Stimulated activated CD8-positive, alpha-beta memory T cell treated with anti-CD3 and anti-CD28 coated beads, Interleukin-15, amount 100 ng/mL, for 24 hours (primary cell): ENCODE measurements around the gene CACHD1.

Experiments
- DNase-seq: peaks from one replicate; pipeline ENCODE4 v3.0.0-alpha.2; 2020; ENCODE audit warnings: low read depth

CACHD1 gene

GRCh38 chr1:64469977-64470664 lies at the start of gene CACHD1:
Gene CACHD1 (plus strand): TSS chr1:64470129. CDS start chr1:64470745, 616 bp downstream.
- DNase-seq: peak; percentile 31

DNA sequence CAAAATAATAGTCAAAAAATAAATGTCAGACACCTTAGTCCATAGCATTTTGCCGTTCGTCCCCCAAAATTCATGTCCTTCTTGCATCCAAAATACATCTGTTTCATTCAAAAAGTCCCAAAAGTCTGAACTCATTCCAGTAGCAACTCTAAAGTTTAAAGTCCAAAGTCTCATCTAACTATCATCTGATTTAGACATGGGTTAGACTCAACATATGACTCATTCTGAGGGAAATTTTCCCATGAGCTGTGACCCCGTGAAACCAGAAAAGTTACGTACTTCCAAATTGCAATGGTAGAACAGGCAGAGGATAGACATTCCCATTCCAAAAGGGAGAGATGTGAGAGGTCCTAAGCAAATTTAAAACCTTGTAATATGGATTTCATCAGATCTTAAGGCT lies 48.6 kb upstream of the CACHD1 start:
- no peak for DNase-seq

- DNase-seq: no peak
Observed at GRCh38 chr1:64423526-64423925, 46.4 kb upstream of the CACHD1 start.

DNA sequence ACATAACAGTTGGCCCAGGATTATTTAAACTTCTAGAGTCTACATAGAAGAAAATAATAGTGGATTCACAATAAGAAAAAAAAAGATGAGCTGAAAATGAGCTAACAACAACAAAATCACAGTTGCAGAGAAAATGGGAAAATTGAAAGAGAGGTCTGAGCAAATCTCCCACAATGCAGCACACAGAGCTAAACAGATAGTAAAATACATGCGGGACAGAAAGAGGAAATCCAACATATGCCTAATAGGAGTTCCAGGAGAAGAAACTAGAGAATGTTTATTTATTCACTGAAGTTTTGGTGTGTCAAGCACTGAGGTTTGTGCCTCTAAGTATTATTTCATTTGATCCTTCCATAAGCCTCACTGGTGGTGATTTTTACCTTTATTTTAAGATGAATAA lies 45.5 kb upstream of the CACHD1 start:
- no peak for DNase-seq

DNA sequence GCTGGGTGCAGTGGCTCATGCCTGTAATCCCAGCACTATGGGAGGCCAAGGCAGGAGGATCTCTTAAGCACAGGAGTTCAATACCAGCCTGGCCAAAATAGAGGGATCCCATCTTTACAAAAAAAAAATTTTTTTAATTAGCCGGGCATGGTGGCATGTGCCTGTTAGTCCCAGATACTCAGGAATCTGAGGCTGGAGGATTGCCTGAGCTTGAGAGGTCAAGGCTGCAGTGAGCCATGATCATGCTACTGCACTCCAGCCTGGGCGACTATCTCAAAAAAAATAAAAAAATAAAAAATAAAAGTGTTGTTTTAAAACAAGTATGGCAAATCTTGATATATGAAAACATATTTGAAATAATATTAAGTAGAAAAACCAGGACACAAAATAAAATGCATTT lies 44.4 kb upstream of the CACHD1 start:
- no peak for DNase-seq

DNA sequence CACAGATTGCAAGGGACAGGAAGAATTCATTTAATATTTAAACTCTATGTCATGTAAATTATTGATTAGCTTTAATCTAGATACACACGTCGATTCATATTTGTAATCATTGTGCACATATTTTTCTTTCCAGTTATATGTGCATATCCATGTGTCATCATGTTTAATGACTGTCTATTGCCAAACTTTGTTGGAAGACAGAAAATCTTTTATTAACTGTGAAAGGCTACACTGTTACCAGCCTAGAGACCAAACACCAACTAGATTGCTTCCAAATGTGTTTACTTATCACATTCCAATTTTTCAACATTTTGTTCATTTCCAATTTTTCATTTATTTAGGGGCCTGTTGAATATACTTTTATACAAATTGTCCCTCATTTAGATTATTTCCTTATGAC lies 43.2 kb upstream of the CACHD1 start:
- DNase-seq: no peak

DNA sequence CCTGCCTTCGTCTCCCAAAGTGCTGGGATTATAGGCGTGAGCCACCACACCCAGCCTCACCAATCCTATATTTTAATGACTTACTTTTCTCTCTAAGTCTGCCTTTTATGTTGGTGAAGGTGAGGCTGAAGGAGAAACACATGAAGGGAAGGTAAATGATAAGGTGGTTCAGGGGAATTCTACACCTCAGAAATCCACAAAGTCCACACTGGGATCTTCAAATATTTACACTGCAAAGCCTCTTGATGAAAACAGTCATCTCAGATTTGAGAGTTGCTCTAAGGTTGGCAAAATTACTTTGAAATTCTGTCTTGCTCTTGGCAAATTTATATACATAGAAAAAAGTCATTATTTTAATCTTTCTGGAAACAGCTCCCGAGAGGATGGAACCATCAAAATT lies 42.0 kb upstream of the CACHD1 start:
- no peak for DNase-seq

DNA sequence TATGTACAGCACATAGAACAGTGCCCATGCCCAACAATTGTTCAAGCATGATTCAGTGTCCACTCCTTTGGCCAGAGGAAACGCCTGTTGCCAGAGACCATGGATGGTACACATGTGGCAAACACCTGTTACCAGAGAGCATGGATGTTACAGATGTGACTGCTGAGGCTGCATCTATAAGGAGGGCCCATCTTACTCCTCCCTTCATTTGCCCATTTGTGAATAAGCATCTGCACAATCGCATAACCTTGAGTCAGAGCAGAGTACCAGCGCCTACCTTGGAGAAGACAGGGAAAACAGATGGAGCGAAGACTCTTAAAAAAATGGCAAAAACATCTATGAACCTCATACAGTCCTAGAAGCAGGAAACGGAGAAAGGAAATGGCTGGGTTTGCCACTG lies 36.6 kb upstream of the CACHD1 start:
- no peak for DNase-seq

DNA sequence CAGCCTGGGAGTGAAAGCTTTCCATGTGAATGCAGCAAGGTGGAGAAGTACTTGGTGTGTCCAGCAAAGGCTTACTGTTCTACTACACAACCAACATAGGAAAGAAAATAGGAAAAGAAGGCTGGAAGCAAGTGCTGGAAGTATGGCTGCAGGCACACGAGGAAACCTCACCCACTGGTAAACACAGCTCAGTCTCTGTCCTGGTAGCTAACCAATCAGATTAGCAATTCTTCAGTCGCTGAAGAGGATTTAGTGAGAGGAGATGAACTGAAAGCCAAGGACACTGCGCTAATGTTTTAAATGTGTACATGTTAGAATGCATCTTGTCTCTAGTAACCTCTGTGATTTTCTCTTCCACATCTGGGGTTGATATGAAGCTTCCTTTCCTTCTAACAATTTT lies 36.2 kb upstream of the CACHD1 start:
- DNase-seq: no peak

GRCh38 chr1:64435000-64435399 lies 34.9 kb upstream of the CACHD1 start:
- no peak for DNase-seq

DNA sequence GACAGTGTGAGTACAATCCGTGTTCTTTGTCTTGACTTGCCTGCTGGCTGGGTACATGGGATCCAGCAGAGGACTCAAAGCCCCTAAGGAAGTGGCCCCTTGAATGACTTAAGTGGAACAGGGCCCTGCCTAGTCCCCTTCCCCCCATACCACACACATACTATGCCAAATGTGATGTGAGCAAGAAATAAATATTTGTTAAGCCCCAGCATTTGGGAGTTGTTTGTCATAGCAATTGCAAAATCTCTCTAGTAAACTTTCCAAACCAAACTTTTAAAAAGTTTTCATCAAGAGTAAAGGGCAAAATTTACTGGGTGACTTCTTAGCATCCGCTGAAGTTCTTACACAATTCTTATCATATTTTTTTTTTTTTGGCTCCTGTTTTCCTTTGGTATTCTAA lies 32.5 kb upstream of the CACHD1 start:
- DNase-seq: no peak

DNA sequence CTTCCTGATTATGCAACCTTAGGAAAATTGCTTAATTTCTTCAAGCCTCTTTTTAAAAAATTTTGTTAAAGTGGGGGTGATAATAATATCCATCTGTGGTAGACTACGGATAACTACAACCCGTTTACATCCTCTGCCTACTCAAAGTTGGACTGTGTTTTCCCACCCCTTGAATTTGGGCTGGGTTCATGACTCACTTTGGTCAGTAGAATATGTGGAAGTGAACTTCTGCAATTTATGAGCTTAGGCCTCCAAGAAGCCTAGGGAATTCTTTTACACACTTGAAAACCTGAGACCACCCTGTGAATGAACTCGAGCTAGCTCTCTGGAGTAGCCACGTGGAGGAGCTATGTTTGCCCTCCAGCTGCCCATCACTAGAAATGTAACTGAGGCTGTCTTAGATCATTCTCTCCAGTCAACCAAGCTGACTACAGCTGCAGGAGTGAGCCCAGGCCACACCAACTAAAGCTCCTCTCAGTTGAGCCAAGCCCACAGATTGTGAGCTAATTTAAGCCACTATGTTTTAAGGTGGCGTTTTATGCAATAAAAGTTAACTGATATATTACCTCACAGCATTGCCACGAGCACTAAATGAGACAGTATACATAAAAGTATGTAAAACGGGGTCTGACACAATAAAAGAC lies 29.6 kb upstream of the CACHD1 start:
- DNase-seq: no peak

- DNase-seq: no peak
Observed at GRCh38 chr1:64451440-64451839, 18.5 kb upstream of the CACHD1 start.

DNA sequence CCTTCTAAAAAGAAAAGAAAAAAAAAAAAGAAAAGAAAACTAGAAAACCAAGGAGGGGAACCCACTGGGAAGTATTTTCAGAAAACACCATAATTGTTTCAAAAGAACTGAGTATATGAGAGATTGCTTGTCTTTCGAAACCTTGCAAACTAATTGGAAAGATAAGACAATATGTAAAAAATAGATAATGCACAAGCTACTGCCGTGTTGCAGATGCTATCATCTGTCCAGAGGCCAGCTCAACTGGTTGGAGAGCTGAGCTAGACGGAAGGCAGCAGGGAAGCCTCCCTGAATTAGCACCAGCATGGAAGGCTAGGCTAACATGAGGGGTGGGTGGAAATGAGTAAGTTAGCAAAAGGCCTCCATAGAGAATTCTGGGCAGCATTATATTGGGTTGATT lies 16.2 kb upstream of the CACHD1 start:
- DNase-seq: no peak

DNA sequence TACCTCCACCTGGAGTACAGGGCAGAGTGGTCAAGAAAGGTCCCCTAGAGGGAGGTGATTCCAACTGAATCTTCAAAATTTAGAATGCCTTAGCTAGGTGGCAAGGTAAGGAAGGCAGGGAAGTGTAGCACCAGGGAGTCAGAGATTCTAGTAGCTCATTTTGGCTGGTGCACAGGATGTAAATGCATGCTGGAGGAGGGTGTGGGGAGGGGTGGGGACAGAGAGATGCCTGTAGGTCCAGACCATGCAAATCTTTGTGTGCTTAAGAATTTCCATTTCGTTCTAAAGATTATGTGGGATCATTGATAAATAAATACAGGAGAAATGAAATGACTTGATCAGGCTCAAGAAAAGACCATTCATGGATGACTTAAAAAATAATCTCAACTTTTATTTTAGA lies 11.0 kb upstream of the CACHD1 start:
- DNase-seq: no peak

DNA sequence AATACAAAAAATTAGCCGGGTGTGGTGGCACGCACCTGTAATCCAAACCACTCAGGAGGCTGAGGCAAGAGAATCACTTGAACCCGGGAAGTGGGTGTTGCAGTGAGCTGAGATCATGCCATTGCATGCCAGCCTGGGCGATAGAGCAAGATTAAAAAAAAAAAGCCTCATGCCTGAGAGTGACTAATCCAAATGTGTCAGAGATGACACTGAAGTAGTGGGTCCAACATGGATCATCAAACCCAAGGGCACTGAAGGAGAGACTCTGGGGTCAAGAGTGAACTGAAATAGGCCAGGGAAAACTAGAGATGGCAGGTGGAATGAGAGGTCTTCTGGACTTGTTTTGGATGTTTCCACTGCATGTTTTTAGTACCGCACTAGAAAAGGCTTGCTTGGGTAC lies 10.2 kb upstream of the CACHD1 start:
- DNase-seq: no peak

DNA sequence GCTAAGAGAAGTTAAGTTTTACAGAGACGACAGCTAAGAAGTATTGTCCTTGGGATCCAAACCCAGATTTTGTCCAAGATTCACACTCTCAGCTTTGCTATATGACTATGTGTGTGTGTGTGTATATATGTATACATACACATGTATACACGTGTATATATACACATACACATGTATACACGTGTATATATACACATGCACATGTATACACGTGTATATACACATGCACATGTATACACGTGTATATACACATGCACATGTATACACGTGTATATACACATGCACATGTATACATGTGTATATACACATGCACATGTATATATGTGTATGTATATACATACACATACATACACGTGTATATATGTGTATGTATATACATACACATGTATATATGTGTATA lies 3.9 kb upstream of the CACHD1 start:
- no peak for DNase-seq

GRCh38 chr1:64469116-64469976 lies 583 bp upstream of the CACHD1 start:
- DNase-seq: no peak

DNA sequence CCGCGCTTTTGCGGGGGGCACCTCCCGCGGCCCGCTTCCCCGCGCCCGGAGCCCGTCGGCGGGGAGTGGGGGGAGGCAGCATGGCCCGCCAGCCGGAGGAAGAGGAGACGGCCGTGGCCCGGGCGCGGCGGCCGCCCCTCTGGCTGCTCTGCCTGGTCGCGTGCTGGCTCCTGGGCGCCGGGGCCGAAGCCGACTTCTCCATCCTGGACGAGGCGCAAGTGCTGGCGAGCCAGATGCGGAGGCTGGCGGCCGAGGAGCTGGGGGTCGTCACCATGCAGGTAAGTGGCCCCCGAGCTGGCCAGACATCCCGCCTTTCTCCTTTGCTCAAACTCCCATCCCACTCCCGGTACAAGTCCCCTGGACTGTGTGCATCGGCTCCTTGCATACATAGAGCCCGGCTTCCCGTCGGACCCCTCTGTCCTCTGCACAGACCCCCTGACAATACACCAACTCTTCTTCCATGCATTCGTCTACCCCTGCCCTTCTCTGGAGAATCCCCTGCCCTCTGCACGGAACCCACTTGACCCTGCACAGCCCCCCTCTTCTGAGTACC lies 812 bp downstream of the CACHD1 start:
- no peak for DNase-seq

DNA sequence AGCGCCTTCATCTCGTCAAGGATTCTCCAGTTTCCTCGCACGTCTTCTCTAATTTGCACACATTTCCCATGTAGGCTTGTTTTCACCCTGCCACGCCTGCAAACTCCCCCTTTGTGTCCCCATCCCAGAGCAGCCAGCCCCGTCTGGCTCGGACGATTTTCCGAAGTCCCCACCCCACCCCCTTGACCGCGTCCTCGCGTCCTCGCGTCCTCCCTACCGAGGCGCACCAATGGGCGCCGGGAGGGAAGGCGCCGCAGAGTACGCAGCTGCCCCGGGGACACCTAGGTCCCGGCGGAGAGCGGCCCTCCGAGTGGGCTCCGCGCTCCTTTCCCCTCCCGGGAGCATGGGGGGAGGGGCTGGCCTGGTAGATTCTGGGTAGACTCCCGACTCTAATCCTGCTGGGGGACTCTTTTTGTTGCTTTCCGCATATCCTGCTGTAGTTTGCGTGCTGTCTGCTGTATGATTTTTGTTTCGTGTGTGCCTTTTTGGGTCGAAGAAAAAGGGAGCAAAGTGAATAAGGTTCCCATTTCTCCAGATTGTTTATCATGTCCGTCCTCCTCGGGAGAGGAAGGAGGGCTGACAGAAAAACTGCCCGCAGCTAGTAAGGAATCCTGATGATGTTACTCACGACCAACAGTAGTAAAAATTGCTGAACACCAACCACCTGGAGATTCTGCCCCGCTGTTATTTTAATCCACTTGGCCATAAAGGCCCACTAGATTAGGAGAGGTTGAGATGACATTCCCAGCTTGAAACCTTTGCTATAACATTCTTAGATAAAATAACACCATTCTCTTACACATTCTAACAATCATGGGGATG lies 1.5 kb downstream of the CACHD1 start:
- DNase-seq: no peak

- no peak for DNase-seq
Observed at GRCh38 chr1:64472040-64472376, 2.1 kb downstream of the CACHD1 start.

DNA sequence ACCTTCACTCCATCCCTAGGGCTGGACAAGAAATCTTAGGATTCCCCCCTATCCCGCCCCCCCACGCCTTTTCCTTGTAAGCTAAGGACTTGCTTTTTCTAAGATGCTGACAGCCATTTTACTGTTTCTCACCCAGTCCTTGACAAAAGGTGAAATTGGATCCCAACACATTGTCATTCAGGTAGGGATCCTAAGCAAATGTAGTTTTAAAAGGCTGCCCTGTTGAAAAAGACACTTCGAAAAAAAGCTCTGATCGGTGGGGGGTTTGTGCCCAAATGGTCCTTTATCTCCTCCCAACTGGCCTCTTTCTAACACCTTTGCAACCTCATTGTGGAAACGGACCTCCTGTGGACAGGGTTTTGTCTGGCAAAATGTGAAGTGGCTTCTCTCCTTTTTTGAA lies 2.9 kb downstream of the CACHD1 start:
- no peak for DNase-seq
